ENCODE results near the gene COL18A1.

GRCh38 chr21:45487161-45487806 lies 82.3 kb downstream of the COL18A1 start:
- no peak for TF ChIP-seq ETV5 (CRISPR knock-in tag; IDR thresholded peaks at IDR 0.05; ENCODE audit: low read depth)
- no peak for TF ChIP-seq SAP30 (IDR thresholded peaks at IDR 0.05; ENCODE audit: borderline replicate concordance, insufficient read depth, low read depth, low read length, poor library complexity, severe bottlenecking)
- TF ChIP-seq, protein P1, sequence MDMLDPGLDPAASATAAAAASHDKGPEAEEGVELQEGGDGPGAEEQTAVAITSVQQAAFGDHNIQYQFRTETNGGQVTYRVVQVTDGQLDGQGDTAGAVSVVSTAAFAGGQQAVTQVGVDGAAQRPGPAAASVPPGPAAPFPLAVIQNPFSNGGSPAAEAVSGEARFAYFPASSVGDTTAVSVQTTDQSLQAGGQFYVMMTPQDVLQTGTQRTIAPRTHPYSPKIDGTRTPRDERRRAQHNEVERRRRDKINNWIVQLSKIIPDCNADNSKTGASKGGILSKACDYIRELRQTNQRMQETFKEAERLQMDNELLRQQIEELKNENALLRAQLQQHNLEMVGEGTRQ (CRISPR knock-in tag; IDR thresholded peaks at IDR 0.05) = no peak
- TF ChIP-seq CHD4 (IDR thresholded peaks at IDR 0.05; ENCODE audit: insufficient read depth, insufficient replicate concordance, low read depth, low read length, poor library complexity, severe bottlenecking) = no peak
- TF ChIP-seq, protein P2, sequence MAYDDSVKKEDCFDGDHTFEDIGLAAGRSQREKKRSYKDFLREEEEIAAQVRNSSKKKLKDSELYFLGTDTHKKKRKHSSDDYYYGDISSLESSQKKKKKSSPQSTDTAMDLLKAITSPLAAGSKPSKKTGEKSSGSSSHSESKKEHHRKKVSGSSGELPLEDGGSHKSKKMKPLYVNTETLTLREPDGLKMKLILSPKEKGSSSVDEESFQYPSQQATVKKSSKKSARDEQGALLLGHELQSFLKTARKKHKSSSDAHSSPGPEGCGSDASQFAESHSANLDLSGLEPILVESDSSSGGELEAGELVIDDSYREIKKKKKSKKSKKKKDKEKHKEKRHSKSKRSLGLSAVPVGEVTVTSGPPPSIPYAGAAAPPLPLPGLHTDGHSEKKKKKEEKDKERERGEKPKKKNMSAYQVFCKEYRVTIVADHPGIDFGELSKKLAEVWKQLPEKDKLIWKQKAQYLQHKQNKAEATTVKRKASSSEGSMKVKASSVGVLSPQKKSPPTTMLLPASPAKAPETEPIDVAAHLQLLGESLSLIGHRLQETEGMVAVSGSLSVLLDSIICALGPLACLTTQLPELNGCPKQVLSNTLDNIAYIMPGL (CRISPR knock-in tag; IDR thresholded peaks at IDR 0.05) = no peak
- no peak for TF ChIP-seq NFXL1 (CRISPR knock-in tag; IDR thresholded peaks at IDR 0.05)
- TF ChIP-seq, protein P3, sequence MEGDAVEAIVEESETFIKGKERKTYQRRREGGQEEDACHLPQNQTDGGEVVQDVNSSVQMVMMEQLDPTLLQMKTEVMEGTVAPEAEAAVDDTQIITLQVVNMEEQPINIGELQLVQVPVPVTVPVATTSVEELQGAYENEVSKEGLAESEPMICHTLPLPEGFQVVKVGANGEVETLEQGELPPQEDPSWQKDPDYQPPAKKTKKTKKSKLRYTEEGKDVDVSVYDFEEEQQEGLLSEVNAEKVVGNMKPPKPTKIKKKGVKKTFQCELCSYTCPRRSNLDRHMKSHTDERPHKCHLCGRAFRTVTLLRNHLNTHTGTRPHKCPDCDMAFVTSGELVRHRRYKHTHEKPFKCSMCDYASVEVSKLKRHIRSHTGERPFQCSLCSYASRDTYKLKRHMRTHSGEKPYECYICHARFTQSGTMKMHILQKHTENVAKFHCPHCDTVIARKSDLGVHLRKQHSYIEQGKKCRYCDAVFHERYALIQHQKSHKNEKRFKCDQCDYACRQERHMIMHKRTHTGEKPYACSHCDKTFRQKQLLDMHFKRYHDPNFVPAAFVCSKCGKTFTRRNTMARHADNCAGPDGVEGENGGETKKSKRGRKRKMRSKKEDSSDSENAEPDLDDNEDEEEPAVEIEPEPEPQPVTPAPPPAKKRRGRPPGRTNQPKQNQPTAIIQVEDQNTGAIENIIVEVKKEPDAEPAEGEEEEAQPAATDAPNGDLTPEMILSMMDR (IDR thresholded peaks at IDR 0.05 in 2 of 3, conservative IDR thresholded peaks at IDR 0.05 in 1 of 3; ENCODE audit: insufficient read depth in 2 of 3, low read depth in 1 of 3, low read length in 3 of 3) = no peak
- TF ChIP-seq CBX1 (IDR thresholded peaks at IDR 0.05; ENCODE audit: low read depth) = no peak
- TF ChIP-seq MXD1 (CRISPR knock-in tag; IDR thresholded peaks at IDR 0.05; ENCODE audit: borderline replicate concordance, poor library complexity, severe bottlenecking) = no peak
- TF ChIP-seq ELF2 (CRISPR knock-in tag; IDR thresholded peaks at IDR 0.05) = no peak
- TF ChIP-seq, protein P4, sequence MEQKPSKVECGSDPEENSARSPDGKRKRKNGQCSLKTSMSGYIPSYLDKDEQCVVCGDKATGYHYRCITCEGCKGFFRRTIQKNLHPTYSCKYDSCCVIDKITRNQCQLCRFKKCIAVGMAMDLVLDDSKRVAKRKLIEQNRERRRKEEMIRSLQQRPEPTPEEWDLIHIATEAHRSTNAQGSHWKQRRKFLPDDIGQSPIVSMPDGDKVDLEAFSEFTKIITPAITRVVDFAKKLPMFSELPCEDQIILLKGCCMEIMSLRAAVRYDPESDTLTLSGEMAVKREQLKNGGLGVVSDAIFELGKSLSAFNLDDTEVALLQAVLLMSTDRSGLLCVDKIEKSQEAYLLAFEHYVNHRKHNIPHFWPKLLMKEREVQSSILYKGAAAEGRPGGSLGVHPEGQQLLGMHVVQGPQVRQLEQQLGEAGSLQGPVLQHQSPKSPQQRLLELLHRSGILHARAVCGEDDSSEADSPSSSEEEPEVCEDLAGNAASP (IDR thresholded peaks at IDR 0.05) = no peak
